ENCODE data around the gene AMER1.

Gene AMER1

DNA sequence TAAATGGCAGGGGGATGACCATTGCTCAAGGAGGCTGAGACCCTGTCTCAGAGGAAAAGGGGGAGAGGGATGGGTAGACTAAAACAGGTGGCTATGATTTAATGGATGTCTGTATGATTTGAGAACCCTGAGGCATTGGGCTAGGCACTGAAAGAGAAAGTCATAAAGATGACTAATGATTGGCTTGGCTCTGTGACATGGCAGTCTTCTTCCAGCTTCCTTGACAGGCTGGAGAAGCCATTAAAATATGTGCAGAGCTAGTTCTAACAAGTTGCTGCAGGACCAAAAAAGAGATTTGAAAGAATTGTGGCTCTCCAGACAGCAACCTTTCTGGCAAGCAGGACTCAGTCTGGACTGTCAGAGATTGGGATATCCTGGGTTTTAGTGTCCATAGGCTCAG lies 53.6 kb downstream of the AMER1 start:
- H3F3A ChIP-seq (ENCODE audit: insufficient read depth), result no peaks in the 10 kb centered on the region
- no peaks in the 10 kb centered on the region for H3K36me3 ChIP-seq (ENCODE audit: low read length)
- H3K4me3 ChIP-seq (ENCODE audit: insufficient read depth, low read length, poor library complexity, severe bottlenecking), result no peak overlapping the region
- H2AFZ ChIP-seq (ENCODE audit: low read depth, low read length, severe bottlenecking), result no peak overlapping the region
- H3K9ac ChIP-seq (ENCODE audit: low read length), result no peak overlapping the region
- H3K9me2 ChIP-seq (replicated peaks; ENCODE audit: insufficient read depth, low read length), result no peaks in the 10 kb centered on the region
- H3K4me2 ChIP-seq (ENCODE audit: low read depth, low read length, poor library complexity, severe bottlenecking), result no peak overlapping the region
- no peaks in the 10 kb centered on the region for H3K9me3 ChIP-seq (ENCODE audit: insufficient read depth, low read length)
- no peak for TF ChIP-seq EZH2phosphoT487 (conservative IDR thresholded peaks at IDR 0.05; ENCODE audit: low read length)
- TF ChIP-seq, protein P1, sequence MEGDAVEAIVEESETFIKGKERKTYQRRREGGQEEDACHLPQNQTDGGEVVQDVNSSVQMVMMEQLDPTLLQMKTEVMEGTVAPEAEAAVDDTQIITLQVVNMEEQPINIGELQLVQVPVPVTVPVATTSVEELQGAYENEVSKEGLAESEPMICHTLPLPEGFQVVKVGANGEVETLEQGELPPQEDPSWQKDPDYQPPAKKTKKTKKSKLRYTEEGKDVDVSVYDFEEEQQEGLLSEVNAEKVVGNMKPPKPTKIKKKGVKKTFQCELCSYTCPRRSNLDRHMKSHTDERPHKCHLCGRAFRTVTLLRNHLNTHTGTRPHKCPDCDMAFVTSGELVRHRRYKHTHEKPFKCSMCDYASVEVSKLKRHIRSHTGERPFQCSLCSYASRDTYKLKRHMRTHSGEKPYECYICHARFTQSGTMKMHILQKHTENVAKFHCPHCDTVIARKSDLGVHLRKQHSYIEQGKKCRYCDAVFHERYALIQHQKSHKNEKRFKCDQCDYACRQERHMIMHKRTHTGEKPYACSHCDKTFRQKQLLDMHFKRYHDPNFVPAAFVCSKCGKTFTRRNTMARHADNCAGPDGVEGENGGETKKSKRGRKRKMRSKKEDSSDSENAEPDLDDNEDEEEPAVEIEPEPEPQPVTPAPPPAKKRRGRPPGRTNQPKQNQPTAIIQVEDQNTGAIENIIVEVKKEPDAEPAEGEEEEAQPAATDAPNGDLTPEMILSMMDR (IDR thresholded peaks at IDR 0.05; ENCODE audit: insufficient read depth, low read length, poor library complexity, severe bottlenecking), result no peak
- H3K27ac ChIP-seq (ENCODE audit: low read depth, low read length), result no peak overlapping the region
- no peaks in the 10 kb centered on the region for H3K79me2 ChIP-seq (ENCODE audit: insufficient read depth, low read length)
- H3K27me3 ChIP-seq (ENCODE audit: low read length), result no peaks in the 10 kb centered on the region
- H4K20me1 ChIP-seq (ENCODE audit: low read depth, low read length), result no peaks in the 10 kb centered on the region

DNA sequence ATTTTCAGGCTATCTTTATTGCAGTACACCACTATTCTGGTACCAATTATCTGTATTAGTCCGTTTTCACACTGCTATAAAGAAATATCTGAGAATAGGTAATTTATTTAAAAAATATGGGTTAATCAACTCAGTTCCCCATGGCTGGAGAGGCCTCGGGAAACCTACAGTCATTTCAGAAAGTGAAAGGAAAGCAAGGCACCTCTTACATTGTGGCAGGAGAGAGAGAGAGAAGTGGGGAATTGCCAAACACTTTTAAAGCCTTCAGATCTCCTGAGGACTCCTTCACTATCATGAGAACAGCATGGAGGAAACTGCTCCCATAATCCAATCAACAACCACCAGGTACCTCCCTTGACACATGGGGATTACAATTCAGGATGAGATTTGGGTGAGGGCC lies 54.7 kb downstream of the AMER1 start:
- H3K79me2 ChIP-seq (ENCODE audit: insufficient read depth, low read length), result no peaks in the 10 kb centered on the region
- H4K20me1 ChIP-seq (ENCODE audit: low read depth, low read length), result no peaks in the 10 kb centered on the region
- no peak overlapping the region for H3K27ac ChIP-seq (ENCODE audit: low read depth, low read length)
- H3K9me3 ChIP-seq (ENCODE audit: insufficient read depth, low read length), result no peaks in the 10 kb centered on the region
- TF ChIP-seq EZH2phosphoT487 (conservative IDR thresholded peaks at IDR 0.05; ENCODE audit: low read length), result no peak
- TF ChIP-seq, protein P1 (IDR thresholded peaks at IDR 0.05; ENCODE audit: insufficient read depth, low read length, poor library complexity, severe bottlenecking), result no peak
- H3F3A ChIP-seq (ENCODE audit: insufficient read depth), result no peaks in the 10 kb centered on the region
- no peak overlapping the region for H3K9ac ChIP-seq (ENCODE audit: low read length)
- no peak overlapping the region for H3K4me2 ChIP-seq (ENCODE audit: low read depth, low read length, poor library complexity, severe bottlenecking)
- no peaks in the 10 kb centered on the region for H3K36me3 ChIP-seq (ENCODE audit: low read length)
- no peak overlapping the region for H2AFZ ChIP-seq (ENCODE audit: low read depth, low read length, severe bottlenecking)
- no peaks in the 10 kb centered on the region for H3K9me2 ChIP-seq (replicated peaks; ENCODE audit: insufficient read depth, low read length)
- H3K27me3 ChIP-seq (ENCODE audit: low read length), result no peaks in the 10 kb centered on the region
- no peak overlapping the region for H3K4me3 ChIP-seq (ENCODE audit: insufficient read depth, low read length, poor library complexity, severe bottlenecking)
